PC-9 (cell line): ENCODE data around the gene ZNF479. TPM values are rescaled to one million over a fixed set of nuclear protein-coding genes. Genes with fewer than 3 reads are reported as not detected.
"Not testable (repeated sequence)": the region's sequence is repeated elsewhere in the genome, so short reads cannot be mapped to it uniquely, and the experiment has no call there.

Experiments
- BruUV-seq: library from RNA; stranded (reverse); fragments of 400-500 nt; replicated peaks from 2 replicates; lab custom pipeline; 2021; lab: Mats Ljungman, UMichigan
- CTCF ChIA-PET: fragments of 300-600 bp; sonication (Branson Sonifier 250); formaldehyde crosslinking; loops from one replicate; lab custom pipeline; 2022; ENCODE audit warnings: antibody characterized with exemption; lab: Charles Lee
- POLR2A ChIA-PET: fragments of 300-600 bp; sonication (Branson Sonifier 250); formaldehyde crosslinking; loops from one replicate; lab custom pipeline; 2022; ENCODE audit warnings: antibody characterized with exemption; ENCODE audit not compliant: unreplicated experiment; lab: Charles Lee
- DNase-seq, 2 experiments: peaks; one replicate each; pipeline versions ENCODE4 v3.0.0 to v3.0.0-alpha.2; 2015 to 2022; ENCODE audit warnings: mixed read lengths in 1 of 2
- H2AFZ ChIP-seq: fragments of 200-600 bp; sonication (generic); 2 replicates; pipeline ENCODE4 v1.8.1; 2017; ENCODE audit warnings: antibody characterized with exemption
- H3F3A ChIP-seq: fragments of 200-600 bp; sonication (generic); 2 replicates; pipeline ENCODE4 v1.8.1; 2017; ENCODE audit warnings: antibody characterized with exemption, mild to moderate bottlenecking, low read depth; ENCODE audit not compliant: insufficient read depth
- H3K27ac ChIP-seq: fragments of 200-600 bp; sonication (generic); 2 replicates; pipeline ENCODE4 v1.6.1; 2016; ENCODE audit warnings: mixed run types
- H3K27me3 ChIP-seq: fragments of 200-600 bp; sonication (generic); 2 replicates; pipeline ENCODE4 v1.6.1; 2016; ENCODE audit warnings: low read depth, mixed run types; ENCODE audit not compliant: insufficient read depth
- H3K36me3 ChIP-seq: fragments of 200-600 bp; sonication (generic); 2 replicates; pipeline ENCODE4 v1.6.1; 2016; ENCODE audit warnings: low read depth, mixed run types
- H3K4me1 ChIP-seq: fragments of 200-600 bp; sonication (generic); replicated peaks from 2 replicates; pipeline ENCODE4 v1.6.1; 2016; ENCODE audit warnings: mixed run types; ENCODE audit not compliant: insufficient read depth
- H3K4me2 ChIP-seq: fragments of 200-600 bp; sonication (generic); 2 replicates; pipeline ENCODE4 v1.6.1; 2017; ENCODE audit warnings: mixed run types
- H3K4me3 ChIP-seq: fragments of 200-600 bp; sonication (generic); 2 replicates; pipeline ENCODE4 v1.6.1; 2016; ENCODE audit warnings: mixed run types
- H3K79me2 ChIP-seq: fragments of 200-600 bp; sonication (generic); 2 replicates; pipeline ENCODE4 v1.6.1; 2017; ENCODE audit warnings: low read depth, mixed run types
- H3K9me2 ChIP-seq: fragments of 200-600 bp; sonication (generic); 2 replicates; pipeline ENCODE4 v1.8.1; 2017; ENCODE audit warnings: mild to moderate bottlenecking; ENCODE audit not compliant: insufficient read depth
- H3K9me3 ChIP-seq: fragments of 200-600 bp; sonication (generic); 2 replicates; pipeline ENCODE4 v1.8.1; 2016; ENCODE audit warnings: low read depth; ENCODE audit not compliant: insufficient read depth
- H4K20me1 ChIP-seq: fragments of 200-600 bp; sonication (generic); 2 replicates; pipeline ENCODE4 v1.8.1; 2017; ENCODE audit not compliant: insufficient read depth
- EZH2 ChIP-seq: fragments of 200-600 bp; sonication (generic); IDR thresholded peaks from 2 replicates; pipeline ENCODE4 v1.8.0; 2017; ENCODE audit warnings: antibody characterized with exemption, low read depth
- intact Hi-C: fragments of 100-400 bp; cut with micrococcal nuclease; formaldehyde crosslinking; loops from one replicate; pipeline ENCODE4 v1.10.0; 2022; ENCODE audit not compliant: unreplicated experiment
- total RNA-seq: library from RNA; stranded (reverse); gene quantifications from 2 replicates; pipeline ENCODE4 v1.2.3, GENCODE V29; 2021
- TF ChIP-seq, protein P1 (sequence below): fragments of 200-600 bp; sonication (generic); conservative IDR thresholded peaks from 2 replicates; pipeline ENCODE4 v1.6.1; 2017; ENCODE audit warnings: mixed run types, antibody characterized with exemption, mild to moderate bottlenecking, moderate library complexity

ZNF479 gene
- total RNA-seq, 1 experiment from 2014 or later: not detected

DNA sequence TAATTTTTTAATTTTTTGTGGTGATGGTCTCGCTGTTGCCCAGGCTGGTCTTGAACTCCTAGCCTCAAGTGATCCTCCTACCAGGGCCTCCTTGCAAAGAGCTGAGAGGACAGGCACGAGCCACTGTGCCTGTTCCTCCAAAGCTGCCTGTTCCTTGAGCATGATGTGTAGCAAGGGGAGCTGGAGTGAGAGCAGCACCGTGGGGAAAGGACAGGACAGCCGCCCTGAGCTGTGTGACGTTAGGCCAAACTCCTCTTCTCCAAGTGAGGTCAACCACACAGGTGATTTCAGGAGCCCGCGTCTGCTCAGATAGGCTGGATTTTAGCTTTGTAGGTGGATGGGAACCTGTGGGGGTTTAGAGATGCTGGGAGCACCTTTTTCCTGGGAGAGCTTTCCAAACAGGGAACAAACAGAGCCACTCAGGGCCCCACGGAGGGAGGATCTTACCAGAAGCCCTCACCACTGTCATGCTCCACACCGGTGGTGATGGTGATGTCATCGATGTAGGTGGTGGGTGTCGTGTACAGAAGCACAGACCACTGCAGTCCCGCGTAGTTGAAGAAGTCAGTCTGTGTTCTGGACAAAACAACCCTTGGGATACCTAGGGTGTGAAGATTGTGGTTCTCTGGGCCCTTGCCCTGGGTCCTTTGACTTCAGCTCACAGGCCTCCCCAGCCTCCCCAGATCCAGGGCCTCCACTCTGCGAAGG is 44.8 kb upstream of the ZNF479 start:
- TF ChIP-seq EZH2: no peak
- TF ChIP-seq, protein P1, sequence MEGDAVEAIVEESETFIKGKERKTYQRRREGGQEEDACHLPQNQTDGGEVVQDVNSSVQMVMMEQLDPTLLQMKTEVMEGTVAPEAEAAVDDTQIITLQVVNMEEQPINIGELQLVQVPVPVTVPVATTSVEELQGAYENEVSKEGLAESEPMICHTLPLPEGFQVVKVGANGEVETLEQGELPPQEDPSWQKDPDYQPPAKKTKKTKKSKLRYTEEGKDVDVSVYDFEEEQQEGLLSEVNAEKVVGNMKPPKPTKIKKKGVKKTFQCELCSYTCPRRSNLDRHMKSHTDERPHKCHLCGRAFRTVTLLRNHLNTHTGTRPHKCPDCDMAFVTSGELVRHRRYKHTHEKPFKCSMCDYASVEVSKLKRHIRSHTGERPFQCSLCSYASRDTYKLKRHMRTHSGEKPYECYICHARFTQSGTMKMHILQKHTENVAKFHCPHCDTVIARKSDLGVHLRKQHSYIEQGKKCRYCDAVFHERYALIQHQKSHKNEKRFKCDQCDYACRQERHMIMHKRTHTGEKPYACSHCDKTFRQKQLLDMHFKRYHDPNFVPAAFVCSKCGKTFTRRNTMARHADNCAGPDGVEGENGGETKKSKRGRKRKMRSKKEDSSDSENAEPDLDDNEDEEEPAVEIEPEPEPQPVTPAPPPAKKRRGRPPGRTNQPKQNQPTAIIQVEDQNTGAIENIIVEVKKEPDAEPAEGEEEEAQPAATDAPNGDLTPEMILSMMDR: no peak
- H3K36me3 ChIP-seq: no peaks in the 10 kb centered on the region
- no peak overlapping the region for H3K27ac ChIP-seq
- H3K9me3 ChIP-seq: peaks cover 6% of the 10 kb centered on the region; the same call in 1 of the 2 replicates
- no peak overlapping the region for H2AFZ ChIP-seq
- BruUV-seq: no TSS peak
- no peak for DNase-seq
- H3K27me3 ChIP-seq: no peaks in the 10 kb centered on the region
- H3F3A ChIP-seq: no peaks in the 10 kb centered on the region
- ChIA-PET POLR2A (no interaction called here), CTCF (no interaction called here)
- H3K9me2 ChIP-seq: no peaks in the 10 kb centered on the region
- H4K20me1 ChIP-seq: no peaks in the 10 kb centered on the region
- H3K79me2 ChIP-seq: no peaks in the 10 kb centered on the region
- H3K4me1 ChIP-seq: no peaks in the 10 kb centered on the region
- no peak overlapping the region for H3K4me3 ChIP-seq
- intact Hi-C loops: no loop called here
- H3K4me2 ChIP-seq: no peak overlapping the region

DNA sequence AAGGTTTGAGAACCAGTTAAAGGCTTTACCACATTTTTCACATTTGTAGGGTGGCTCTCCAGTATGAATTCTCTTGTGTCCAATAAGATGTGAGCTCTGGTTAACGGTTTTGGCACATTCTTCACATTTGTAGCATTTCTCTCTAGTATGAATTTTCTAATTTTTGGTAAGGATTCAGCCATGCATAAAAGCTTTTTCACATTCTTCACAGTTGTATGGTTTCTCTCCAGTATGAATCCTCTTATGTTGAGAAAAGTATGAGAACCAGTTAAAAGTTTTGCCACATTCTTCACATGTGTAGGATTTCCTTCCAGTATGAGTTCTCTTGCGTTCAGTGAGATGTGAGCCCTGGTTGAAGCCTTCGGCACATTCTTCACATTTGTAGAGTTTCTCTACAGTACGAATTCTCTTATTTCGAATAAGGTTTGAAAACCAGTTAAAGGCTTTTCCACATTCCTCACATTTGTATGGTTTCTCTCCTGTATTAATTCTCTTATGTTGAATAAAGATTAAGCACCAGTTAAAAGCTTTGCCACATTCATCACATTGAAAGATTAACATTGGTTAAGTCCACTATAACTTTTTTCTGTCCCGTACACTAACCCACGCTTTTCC is 33.2 kb upstream of the ZNF479 start:
- intact Hi-C loops: no loop called here

DNA sequence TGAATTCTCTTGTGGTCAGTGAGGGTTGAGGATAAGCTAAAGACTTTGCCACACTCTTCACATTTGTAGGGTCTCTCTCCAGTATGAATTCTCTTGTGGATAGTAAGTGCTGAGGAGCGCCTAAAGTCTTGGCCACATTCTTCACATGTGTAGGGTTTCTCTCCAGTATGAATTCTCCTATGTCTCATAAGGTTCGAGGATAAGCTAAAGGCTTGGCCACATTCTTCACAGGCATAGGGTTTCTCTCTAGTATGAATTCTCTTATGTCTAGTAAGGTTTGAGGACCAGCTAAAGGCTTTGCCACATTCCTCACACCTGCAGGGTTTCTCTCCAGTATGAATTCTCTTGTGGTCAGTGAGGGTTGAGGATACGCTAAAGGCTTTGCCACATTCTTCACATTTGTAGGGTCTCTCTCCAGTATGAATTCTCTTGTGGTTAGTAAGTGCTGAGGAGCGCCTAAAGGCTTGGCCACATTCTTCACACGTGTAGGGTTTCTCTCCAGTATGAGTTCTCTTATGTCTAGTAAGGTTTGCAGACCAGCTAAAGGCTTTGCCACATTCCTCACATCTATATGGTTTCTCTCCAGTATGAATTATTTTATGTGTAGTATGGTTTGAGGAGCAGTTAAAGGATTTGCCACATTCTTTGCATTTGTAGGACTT is 12.0 kb downstream of the ZNF479 start:
- BruUV-seq, H4K20me1 ChIP-seq, H3K79me2 ChIP-seq, POLR2A ChIA-PET, H3K36me3 ChIP-seq, intact Hi-C loops, H3K4me3 ChIP-seq, H3F3A ChIP-seq, H2AFZ ChIP-seq, H3K9me2 ChIP-seq, H3K9me3 ChIP-seq, H3K4me2 ChIP-seq, H3K4me1 ChIP-seq, CTCF ChIA-PET, H3K27me3 ChIP-seq, H3K27ac ChIP-seq, DNase-seq: not testable (repeated sequence)

More for the DNA sequence above, 33.2 kb upstream of the ZNF479 start:
- POLR2A ChIA-PET: no interaction called here
- CTCF ChIA-PET: no interaction called here
- Histone ChIP-seq H3K4me2 (no peak overlapping the region), H3K27ac (no peak overlapping the region), H3K4me3 (no peak overlapping the region), H3K79me2 (no peaks in the 10 kb centered on the region), H3K9me2 (no peaks in the 10 kb centered on the region), H3K9me3 (peaks cover 31% of the 10 kb centered on the region), H3K36me3 (no peaks in the 10 kb centered on the region), H2AFZ (no peak overlapping the region), H3K4me1 (no peaks in the 10 kb centered on the region), H3F3A (no peaks in the 10 kb centered on the region), H3K27me3 (no peaks in the 10 kb centered on the region), H4K20me1 (no peaks in the 10 kb centered on the region)
- DNase-seq: no peak
- TF ChIP-seq EZH2: no peak
- TF ChIP-seq, protein P1: no peak
- no TSS peak for BruUV-seq
